Measurements from ENCODE around the gene LHX4. TPM values are rescaled to one million over a fixed set of nuclear protein-coding genes. Genes with fewer than 3 reads are reported as not detected.

Gene LHX4
- total and polyA plus RNA-seq, 2 of the 13 experiments (the other 11 are each of a cell fraction or from before 2014, with no cell fraction given) = 0.03 to 0.07 TPM

- no peaks in the 10 kb centered on the region for H3K36me3 ChIP-seq (replicated peaks in 1 of 2; ENCODE audit: control insufficient read depth in 1 of 2, insufficient read depth in 2 of 2, low read length in 2 of 2)
- no peak overlapping the region for H3K4me3 ChIP-seq (replicated peaks in 1 of 3; ENCODE audit: insufficient read depth in 1 of 3, low read depth in 2 of 3, low read length in 3 of 3)
- H3K4me2 ChIP-seq (ENCODE audit: low read depth, low read length) = no peak overlapping the region
- no peak overlapping the region for H3K27ac ChIP-seq (ENCODE audit: extremely low read length, insufficient read depth, low read length)
- peaks cover 0 to 6% of the 10 kb centered on the region in 2 experiments; a peak in 3 of 5 replicates for H3K27me3 ChIP-seq (ENCODE audit: control insufficient read depth in 1 of 2, insufficient read depth in 2 of 2, low read length in 2 of 2)
- POLR2A ChIA-PET = no interaction called here
- in situ Hi-C loops (cut with HindIII; ENCODE audit: extremely low pct_ligation_motif_present, low pct_unique_long_range_greater_than_20kb) (loop anchor here (5.0 kb wide), 2 partner anchors 166 to 226 kb away; no protein-coding TSS in a partner anchor), intact Hi-C loops (cut with micrococcal nuclease; ENCODE audit: unreplicated experiment) (loop anchor here (5.0 kb wide), 1 partner anchor 231 kb away; no protein-coding TSS in a partner anchor)
- CTCF ChIA-PET (ENCODE audit: low intra/inter-chr PET ratio, low total read pairs) = interaction anchor here (1.9 to 3.2 kb wide), 2 partner anchors 165 to 227 kb away, joined by 10 to 17 read pairs; no protein-coding TSS in a partner anchor
- 59% methylated on average over 11 of the region's 16 CpGs for whole genome bisulfite sequencing (ENCODE audit: low lambda C conversion rate)
- peaks cover 83% of the 10 kb centered on the region for H3K4me1 ChIP-seq (ENCODE audit: insufficient read depth, low read length)
- DNase-seq (ENCODE audit: low spot score) (no peak), ATAC-seq (no peak), FAIRE-seq (no peak)
- TF ChIP-seq ZNF468 (CRISPR knock-in tag; IDR thresholded peaks at IDR 0.05) = no peak
- TF ChIP-seq ZNF549 (CRISPR knock-in tag; IDR thresholded peaks at IDR 0.05) = no peak
- TF ChIP-seq TCF12 (IDR thresholded peaks at IDR 0.05) = no peak
- no peak for TF ChIP-seq TCF12 (CRISPR knock-in tag; IDR thresholded peaks at IDR 0.05)
- H2AFZ ChIP-seq (ENCODE audit: low read length) = no peak overlapping the region
- H3K9ac ChIP-seq (ENCODE audit: insufficient read depth, low read depth, low read length) = no peak overlapping the region
- H4K20me1 ChIP-seq (ENCODE audit: insufficient read depth, low read length) = no peaks in the 10 kb centered on the region
- no peaks in the 10 kb centered on the region for H3K9me3 ChIP-seq (ENCODE audit: low read length)
- no TSS peak for BruUV-seq (replicated peaks)
- no peaks in the 10 kb centered on the region for H3K79me2 ChIP-seq (ENCODE audit: insufficient read depth, low read length)
Measured at GRCh38 chr1:180250883-180251509, 20.9 kb downstream of the LHX4 start.

GRCh38 chr1:180251526-180252305 is 21.7 kb downstream of the LHX4 start:
- no peaks in the 10 kb centered on the region for H3K36me3 ChIP-seq (replicated peaks in 1 of 2; ENCODE audit: control insufficient read depth in 1 of 2, insufficient read depth in 2 of 2, low read length in 2 of 2)
- H3K9ac ChIP-seq (ENCODE audit: insufficient read depth, low read depth, low read length) = no peak overlapping the region
- in situ Hi-C loops (cut with HindIII; ENCODE audit: extremely low pct_ligation_motif_present, low pct_unique_long_range_greater_than_20kb) (loop anchor here (5.0 kb wide), 2 partner anchors 166 to 226 kb away; no protein-coding TSS in a partner anchor), intact Hi-C loops (cut with micrococcal nuclease; ENCODE audit: unreplicated experiment) (loop anchor here (1.0 to 5.0 kb wide), 2 partner anchors 165 to 231 kb away; no protein-coding TSS in a partner anchor)
- H3K4me1 ChIP-seq (ENCODE audit: insufficient read depth, low read length) = peaks cover 84% of the 10 kb centered on the region
- H3K79me2 ChIP-seq (ENCODE audit: insufficient read depth, low read length) = no peaks in the 10 kb centered on the region
- no peaks in the 10 kb centered on the region for H4K20me1 ChIP-seq (ENCODE audit: insufficient read depth, low read length)
- no peaks in the 10 kb centered on the region for H3K9me3 ChIP-seq (ENCODE audit: low read length)
- peaks cover 0 to 8% of the 10 kb centered on the region in 2 experiments; a peak in 3 of 5 replicates for H3K27me3 ChIP-seq (ENCODE audit: control insufficient read depth in 1 of 2, insufficient read depth in 2 of 2, low read length in 2 of 2)
- WGBS (ENCODE audit: low lambda C conversion rate) = 33% methylated on average over 7 of the region's 9 CpGs
- H3K4me3 ChIP-seq (replicated peaks in 1 of 3; ENCODE audit: insufficient read depth in 1 of 3, low read depth in 2 of 3, low read length in 3 of 3) = no peak overlapping the region
- ChIA-PET CTCF (ENCODE audit: low intra/inter-chr PET ratio, low total read pairs) (interaction anchor here (1.6 to 3.2 kb wide), 3 partner anchors 65 to 226 kb away, joined by 3 to 17 read pairs (median 10); no protein-coding TSS in a partner anchor), POLR2A (no interaction called here)
- no peak overlapping the region for H3K27ac ChIP-seq (ENCODE audit: extremely low read length, insufficient read depth, low read length)
- FAIRE-seq = no peak
- H2AFZ ChIP-seq (ENCODE audit: low read length) = no peak overlapping the region
- no peak for ATAC-seq
- DNase-seq (ENCODE audit: low spot score) = no peak
- H3K4me2 ChIP-seq (ENCODE audit: low read depth, low read length) = no peak overlapping the region
- BruUV-seq (replicated peaks) = no TSS peak
- TF ChIP-seq SOX13 (IDR thresholded peaks at IDR 0.05) = no peak
- no peak for TF ChIP-seq SOX13 (CRISPR knock-in tag; conservative IDR thresholded peaks at IDR 0.05 in 1 of 2, IDR thresholded peaks at IDR 0.05 in 1 of 2)
- TF ChIP-seq ZNF362 (CRISPR knock-in tag; IDR thresholded peaks at IDR 0.05; ENCODE audit: borderline replicate concordance) = no peak
- TF ChIP-seq TFE3 (CRISPR knock-in tag; IDR thresholded peaks at IDR 0.05) = no peak
- no peak for TF ChIP-seq ZNF333 (CRISPR knock-in tag; IDR thresholded peaks at IDR 0.05; ENCODE audit: borderline replicate concordance)
- no peak for TF ChIP-seq FIP1L1 (IDR thresholded peaks at IDR 0.05; ENCODE audit: borderline replicate concordance, insufficient read depth, low read depth, low read length)
- TF ChIP-seq SIN3B (IDR thresholded peaks at IDR 0.05; ENCODE audit: low read length) = no peak
- TF ChIP-seq ZKSCAN1 (IDR thresholded peaks at IDR 0.05; ENCODE audit: low read length) = no peak
- TF ChIP-seq CBX5 (CRISPR knock-in tag; IDR thresholded peaks at IDR 0.05; ENCODE audit: borderline replicate concordance) = no peak
- no peak for TF ChIP-seq ZNF709 (CRISPR knock-in tag; IDR thresholded peaks at IDR 0.05)
- no peak for TF ChIP-seq ZNF550 (CRISPR knock-in tag; IDR thresholded peaks at IDR 0.05; ENCODE audit: borderline replicate concordance)
